Measurements from ENCODE around the gene SKOR2. TPM values are rescaled to one million over a fixed set of nuclear protein-coding genes. Genes with fewer than 3 reads are reported as not detected.

The SKOR2 gene
- total RNA-seq, 1 donor from 2014 or later = 0.87 TPM

DNA sequence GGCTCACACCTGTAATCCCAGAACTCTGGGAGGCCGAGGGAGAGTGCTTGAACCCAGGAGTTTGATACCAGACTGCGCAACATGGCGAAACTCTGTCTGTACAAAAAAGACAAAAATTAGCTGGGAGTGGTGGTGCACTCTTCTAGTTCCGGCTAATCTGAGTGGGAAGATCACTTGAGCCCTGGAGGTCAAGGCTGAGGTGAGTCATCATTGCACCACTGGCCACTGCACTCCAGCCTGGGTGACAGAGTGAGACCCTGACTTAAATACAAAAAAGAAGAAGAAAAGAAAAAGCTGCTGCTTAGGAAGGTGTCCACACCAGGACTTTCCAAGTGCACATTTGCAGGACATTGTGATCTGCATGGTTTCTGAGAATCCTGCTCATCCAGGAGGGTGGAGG is 16.4 kb downstream of the SKOR2 start:
- TF ChIP-seq, protein P1, sequence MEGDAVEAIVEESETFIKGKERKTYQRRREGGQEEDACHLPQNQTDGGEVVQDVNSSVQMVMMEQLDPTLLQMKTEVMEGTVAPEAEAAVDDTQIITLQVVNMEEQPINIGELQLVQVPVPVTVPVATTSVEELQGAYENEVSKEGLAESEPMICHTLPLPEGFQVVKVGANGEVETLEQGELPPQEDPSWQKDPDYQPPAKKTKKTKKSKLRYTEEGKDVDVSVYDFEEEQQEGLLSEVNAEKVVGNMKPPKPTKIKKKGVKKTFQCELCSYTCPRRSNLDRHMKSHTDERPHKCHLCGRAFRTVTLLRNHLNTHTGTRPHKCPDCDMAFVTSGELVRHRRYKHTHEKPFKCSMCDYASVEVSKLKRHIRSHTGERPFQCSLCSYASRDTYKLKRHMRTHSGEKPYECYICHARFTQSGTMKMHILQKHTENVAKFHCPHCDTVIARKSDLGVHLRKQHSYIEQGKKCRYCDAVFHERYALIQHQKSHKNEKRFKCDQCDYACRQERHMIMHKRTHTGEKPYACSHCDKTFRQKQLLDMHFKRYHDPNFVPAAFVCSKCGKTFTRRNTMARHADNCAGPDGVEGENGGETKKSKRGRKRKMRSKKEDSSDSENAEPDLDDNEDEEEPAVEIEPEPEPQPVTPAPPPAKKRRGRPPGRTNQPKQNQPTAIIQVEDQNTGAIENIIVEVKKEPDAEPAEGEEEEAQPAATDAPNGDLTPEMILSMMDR (conservative IDR thresholded peaks at IDR 0.05) = no peak
- Mint-ChIP-seq H3K27ac (no peak overlapping the region), H3K4me3 (no peak overlapping the region), H3K27me3 (peaks cover 77% of the 10 kb centered on the region), H3K4me1 (ENCODE audit: unreplicated experiment) (no peaks in the 10 kb centered on the region), H3K36me3 (no peaks in the 10 kb centered on the region), H3K9me3 (no peaks in the 10 kb centered on the region)
- DNase-seq (ENCODE audit: extremely low spot score, unreplicated experiment) = no peak

DNA sequence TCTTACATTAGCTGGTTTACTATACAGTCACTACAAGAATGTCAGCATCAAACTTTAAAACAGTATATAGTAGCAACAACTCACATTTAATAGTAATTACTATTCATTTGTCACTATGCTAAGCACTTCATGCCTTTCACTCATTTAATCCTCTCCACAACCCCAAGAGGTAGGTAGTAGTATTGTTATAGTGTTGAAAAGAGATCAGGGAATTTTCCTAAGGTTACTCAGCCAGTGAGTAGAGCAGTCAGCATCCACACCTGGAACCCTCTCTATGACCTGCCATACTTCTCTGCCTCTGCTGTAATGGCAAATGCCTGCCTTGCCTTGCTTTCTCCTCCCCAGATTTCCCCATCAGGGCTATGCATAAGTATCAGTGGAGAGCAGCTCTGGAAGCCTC is 24.8 kb downstream of the SKOR2 start:
- Mint-ChIP-seq H3K27me3 (peaks cover 68% of the 10 kb centered on the region), H3K36me3 (no peaks in the 10 kb centered on the region), H3K4me3 (no peak overlapping the region), H3K9me3 (no peaks in the 10 kb centered on the region), H3K4me1 (ENCODE audit: unreplicated experiment) (no peaks in the 10 kb centered on the region), H3K27ac (no peak overlapping the region)
- TF ChIP-seq, protein P1 (conservative IDR thresholded peaks at IDR 0.05) = no peak
- no peak for DNase-seq (ENCODE audit: extremely low spot score, unreplicated experiment)

DNA sequence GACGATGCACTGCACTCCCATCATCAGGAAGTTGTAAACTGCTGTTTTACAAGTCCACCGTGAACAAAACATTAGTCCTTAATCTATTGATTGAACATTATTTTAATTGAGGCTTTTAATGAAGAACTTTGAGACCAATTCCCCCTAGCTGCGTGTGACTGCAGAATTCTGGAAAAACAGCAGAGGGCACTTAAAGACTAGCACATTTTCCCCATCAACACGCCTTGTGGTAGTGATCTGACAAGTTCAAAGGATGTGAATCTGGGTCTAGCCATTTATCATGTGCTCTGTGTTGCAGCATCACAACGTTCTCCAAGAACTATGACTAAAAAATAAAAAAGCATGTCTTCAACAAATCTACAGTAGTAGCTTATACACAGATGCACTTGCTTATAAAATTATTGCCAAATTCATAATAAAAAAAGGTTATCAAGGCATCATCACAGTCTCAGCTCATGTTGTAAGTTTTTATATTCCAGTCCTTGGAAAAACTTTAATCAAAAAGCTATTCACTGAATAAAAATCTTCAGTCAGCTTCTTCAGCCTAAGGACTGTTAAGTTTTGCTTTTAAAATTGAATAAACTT is 35.8 kb downstream of the SKOR2 start:
- TF ChIP-seq, protein P1 (conservative IDR thresholded peaks at IDR 0.05) = peak; percentile 85
- H3K9me3 Mint-ChIP-seq = no peaks in the 10 kb centered on the region
- no peak overlapping the region for H3K27ac Mint-ChIP-seq
- no peak overlapping the region for H3K4me3 Mint-ChIP-seq
- DNase-seq (ENCODE audit: extremely low spot score, unreplicated experiment) = no peak
- no peaks in the 10 kb centered on the region for H3K36me3 Mint-ChIP-seq
- H3K27me3 Mint-ChIP-seq = peaks cover 72% of the 10 kb centered on the region
- no peaks in the 10 kb centered on the region for H3K4me1 Mint-ChIP-seq (ENCODE audit: unreplicated experiment)

DNA sequence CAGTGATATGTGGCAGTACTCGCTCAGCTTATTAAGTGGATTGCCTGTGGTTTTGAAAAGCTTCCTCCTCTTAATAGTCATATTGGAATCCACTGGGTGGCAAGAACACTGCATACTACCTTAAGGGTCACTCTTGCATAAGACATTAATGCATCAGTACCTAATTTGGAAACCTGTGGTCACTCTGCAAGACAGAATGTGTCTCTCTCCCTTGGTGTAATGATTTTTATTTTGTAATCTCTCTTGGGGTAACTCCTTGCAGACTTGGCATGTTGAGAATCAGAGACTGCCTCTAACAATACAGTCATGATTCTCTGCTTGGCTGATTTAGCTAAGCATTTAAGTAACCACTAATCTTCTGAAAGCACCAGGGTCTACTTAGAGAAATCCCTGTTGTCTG is 42.3 kb downstream of the SKOR2 start:
- peaks cover 67% of the 10 kb centered on the region for H3K27me3 Mint-ChIP-seq
- no peaks in the 10 kb centered on the region for H3K36me3 Mint-ChIP-seq
- H3K4me3 Mint-ChIP-seq = no peak overlapping the region
- H3K4me1 Mint-ChIP-seq (ENCODE audit: unreplicated experiment) = no peaks in the 10 kb centered on the region
- DNase-seq (ENCODE audit: extremely low spot score, unreplicated experiment) = no peak
- TF ChIP-seq, protein P1 (conservative IDR thresholded peaks at IDR 0.05) = no peak
- no peaks in the 10 kb centered on the region for H3K9me3 Mint-ChIP-seq
- H3K27ac Mint-ChIP-seq = no peak overlapping the region

DNA sequence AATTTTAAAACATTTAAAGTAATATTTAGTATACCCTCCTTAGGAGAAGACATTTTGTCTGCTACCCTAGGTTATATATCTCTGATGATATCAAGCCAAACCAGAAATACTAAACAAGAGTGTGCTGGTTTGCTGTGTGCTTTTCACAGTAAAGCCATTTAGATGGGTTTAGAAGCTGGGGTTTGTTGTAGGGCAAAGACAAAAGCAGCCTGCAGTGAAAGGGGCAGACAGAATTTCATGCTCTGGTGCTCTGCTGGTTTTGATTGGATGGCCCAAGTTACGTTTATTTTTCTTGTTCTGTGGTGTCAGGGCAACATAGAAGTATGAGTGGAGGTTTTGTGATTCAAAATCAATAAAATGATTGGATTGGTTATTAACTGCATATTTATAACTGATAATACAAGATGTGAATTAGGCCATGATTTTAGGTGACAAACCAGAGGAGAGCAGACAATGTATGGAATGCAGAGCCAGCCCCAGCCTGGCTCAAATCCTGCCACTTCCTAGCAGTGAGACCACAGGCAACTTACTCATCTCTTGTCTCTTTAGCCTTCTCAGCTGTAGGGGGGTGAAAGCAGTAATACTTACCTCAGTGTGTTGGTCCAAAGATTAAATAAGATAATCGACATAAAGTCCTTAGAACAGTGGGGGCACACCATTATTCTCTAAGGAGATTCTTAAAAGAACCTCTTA is 44.4 kb downstream of the SKOR2 start:
- Mint-ChIP-seq H3K4me1 (ENCODE audit: unreplicated experiment) (no peaks in the 10 kb centered on the region), H3K36me3 (no peaks in the 10 kb centered on the region), H3K27me3 (peaks cover 60% of the 10 kb centered on the region), H3K9me3 (no peaks in the 10 kb centered on the region), H3K27ac (no peak overlapping the region), H3K4me3 (no peak overlapping the region)
- TF ChIP-seq, protein P1 (conservative IDR thresholded peaks at IDR 0.05) = no peak
- no peak for DNase-seq (ENCODE audit: extremely low spot score, unreplicated experiment)
